OCI-LY1 (cell line): ENCODE data around the gene SULT6B1.
A peak's percentile ranks its signal among the peaks of the same experiment; 100 is the strongest.
"Not testable (repeated sequence)": the region's sequence is repeated elsewhere in the genome, so short reads cannot be mapped to it uniquely, and the experiment has no call there.

Experiments
- H2AFZ ChIP-seq: fragments of 200-600 bp; sonication (generic), shearing (Covaris generic); 2 replicates; pipeline ENCODE4 v1.6.0; 2014; ENCODE audit warnings: antibody characterized with exemption, mild to moderate bottlenecking, low read length
- H3F3A ChIP-seq: fragments of 200-600 bp; sonication (generic), shearing (Covaris generic); 2 replicates; pipeline ENCODE4 v1.6.0; 2014; ENCODE audit warnings: mild to moderate bottlenecking, antibody characterized with exemption, low read length, moderate library complexity; ENCODE audit not compliant: insufficient read depth
- H3K27ac ChIP-seq: fragments of 200-600 bp; sonication (generic); 2 replicates; pipeline ENCODE4 v1.5.1; 2014; ENCODE audit warnings: low read length, mixed run types, mild to moderate bottlenecking, low read depth; ENCODE audit not compliant: poor library complexity, severe bottlenecking
- H3K27me3 ChIP-seq: fragments of 200-600 bp; sonication (generic); 2 replicates; pipeline ENCODE4 v1.6.0; 2014; ENCODE audit warnings: antibody characterized with exemption, mild to moderate bottlenecking, low read length, moderate library complexity; ENCODE audit not compliant: insufficient read depth
- H3K36me3 ChIP-seq: fragments of 200-600 bp; sonication (generic); 2 replicates; pipeline ENCODE4 v1.6.1; 2014; ENCODE audit warnings: mild to moderate bottlenecking, antibody characterized with exemption, low read length, moderate library complexity, mixed read lengths; ENCODE audit not compliant: insufficient read depth
- H3K4me1 ChIP-seq: fragments of 200-600 bp; sonication (generic); 2 replicates; pipeline ENCODE4 v1.5.1; 2014; ENCODE audit warnings: mild to moderate bottlenecking, low read length, moderate library complexity; ENCODE audit not compliant: insufficient read depth, severe bottlenecking
- H3K4me2 ChIP-seq: fragments of 200-600 bp; sonication (generic), shearing (Covaris generic); 2 replicates; pipeline ENCODE4 v1.6.1; 2014; ENCODE audit warnings: low read length
- H3K4me3 ChIP-seq: fragments of 200-600 bp; sonication (generic); 2 replicates; pipeline ENCODE4 v1.5.1; 2014; ENCODE audit warnings: low read length, low read depth, mild to moderate bottlenecking, mixed read lengths; ENCODE audit not compliant: poor library complexity, severe bottlenecking
- H3K79me2 ChIP-seq: fragments of 200-600 bp; shearing (Covaris generic); 2 replicates; pipeline ENCODE4 v1.6.1; 2016; ENCODE audit warnings: mixed run types, low read length, mixed read lengths; ENCODE audit not compliant: insufficient read depth
- H3K9ac ChIP-seq: fragments of 200-600 bp; sonication (generic), shearing (Covaris generic); 2 replicates; pipeline ENCODE4 v1.6.1; 2014; ENCODE audit warnings: mild to moderate bottlenecking, low read length, mixed read lengths
- H3K9me2 ChIP-seq: fragments of 200-600 bp; sonication (generic), shearing (Covaris generic); 2 replicates; pipeline ENCODE4 v1.6.1; 2014; ENCODE audit warnings: low read depth, mild to moderate bottlenecking, low read length, mixed read lengths
- H3K9me3 ChIP-seq: fragments of 200-600 bp; shearing (Covaris generic); 2 replicates; pipeline ENCODE4 v1.6.1; 2014; ENCODE audit warnings: low read length, mixed read lengths
- H4K20me1 ChIP-seq: fragments of 200-600 bp; sonication (generic), shearing (Covaris generic); 2 replicates; pipeline ENCODE4 v1.6.0; 2016; ENCODE audit warnings: mild to moderate bottlenecking, low read length; ENCODE audit not compliant: insufficient read depth
- EZH2 ChIP-seq: fragments of 200-600 bp; sonication (generic), shearing (Covaris generic); IDR thresholded peaks from 2 replicates; pipeline ENCODE4 v1.8.0; 2017; ENCODE audit warnings: borderline replicate concordance, mixed run types, mild to moderate bottlenecking, antibody characterized with exemption, low read length, moderate library complexity, mixed read lengths
- TF ChIP-seq, protein P1 (sequence below): fragments of 200-600 bp; sonication (generic), shearing (Covaris generic); IDR thresholded peaks from 2 replicates; pipeline ENCODE4 v1.5.1; 2017; ENCODE audit warnings: mild to moderate bottlenecking, antibody characterized with exemption, low read length, moderate library complexity, mixed read lengths

SULT6B1 gene

GRCh38 chr2:37215250-37215649 lies 26.8 kb upstream of the SULT6B1 start:
- Histone ChIP-seq H3K27ac (peak overlapping the region; percentile 24), H3K9ac (no peak overlapping the region), H3K36me3 (peaks cover 90% of the 10 kb centered on the region)

DNA sequence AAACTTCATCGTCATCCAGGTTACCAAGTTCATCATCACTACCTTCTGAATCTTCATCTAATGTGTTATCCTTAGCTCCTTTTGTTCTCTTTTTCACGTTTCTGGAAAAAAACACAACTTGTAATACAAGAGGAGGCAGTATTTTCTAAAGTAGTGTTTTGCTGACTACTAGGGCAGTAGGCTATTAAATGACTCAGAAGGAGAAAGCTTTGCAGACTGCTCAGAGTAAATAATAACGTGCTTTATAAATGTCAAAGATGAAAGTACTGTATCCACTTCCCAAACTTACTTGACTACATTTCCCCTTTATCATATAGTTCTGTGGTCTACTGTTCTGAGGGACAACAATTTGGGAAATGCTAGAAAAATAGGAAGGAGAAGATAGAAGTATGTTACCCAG lies 23.5 kb upstream of the SULT6B1 start:
- H3K9me3 ChIP-seq, result peaks cover 20% of the 10 kb centered on the region
- H3K27ac ChIP-seq, result no peak overlapping the region
- H3K79me2 ChIP-seq, result peaks cover 22% of the 10 kb centered on the region
- H3K9ac ChIP-seq, result no peak overlapping the region
- no peaks in the 10 kb centered on the region for H3K9me2 ChIP-seq
- H4K20me1 ChIP-seq, result no peaks in the 10 kb centered on the region
- peaks cover 97% of the 10 kb centered on the region for H3K36me3 ChIP-seq
- H3K4me2 ChIP-seq, result no peak overlapping the region
- H2AFZ ChIP-seq, result no peak overlapping the region
- no peak overlapping the region for H3K4me3 ChIP-seq
- TF ChIP-seq EZH2, result no peak
- TF ChIP-seq, protein P1, sequence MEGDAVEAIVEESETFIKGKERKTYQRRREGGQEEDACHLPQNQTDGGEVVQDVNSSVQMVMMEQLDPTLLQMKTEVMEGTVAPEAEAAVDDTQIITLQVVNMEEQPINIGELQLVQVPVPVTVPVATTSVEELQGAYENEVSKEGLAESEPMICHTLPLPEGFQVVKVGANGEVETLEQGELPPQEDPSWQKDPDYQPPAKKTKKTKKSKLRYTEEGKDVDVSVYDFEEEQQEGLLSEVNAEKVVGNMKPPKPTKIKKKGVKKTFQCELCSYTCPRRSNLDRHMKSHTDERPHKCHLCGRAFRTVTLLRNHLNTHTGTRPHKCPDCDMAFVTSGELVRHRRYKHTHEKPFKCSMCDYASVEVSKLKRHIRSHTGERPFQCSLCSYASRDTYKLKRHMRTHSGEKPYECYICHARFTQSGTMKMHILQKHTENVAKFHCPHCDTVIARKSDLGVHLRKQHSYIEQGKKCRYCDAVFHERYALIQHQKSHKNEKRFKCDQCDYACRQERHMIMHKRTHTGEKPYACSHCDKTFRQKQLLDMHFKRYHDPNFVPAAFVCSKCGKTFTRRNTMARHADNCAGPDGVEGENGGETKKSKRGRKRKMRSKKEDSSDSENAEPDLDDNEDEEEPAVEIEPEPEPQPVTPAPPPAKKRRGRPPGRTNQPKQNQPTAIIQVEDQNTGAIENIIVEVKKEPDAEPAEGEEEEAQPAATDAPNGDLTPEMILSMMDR, result no peak
- no peaks in the 10 kb centered on the region for H3K27me3 ChIP-seq
- peaks cover 18% of the 10 kb centered on the region for H3K4me1 ChIP-seq
- H3F3A ChIP-seq, result 0 out of 2 replicates have a peak, but pooled peaks cover 4% of the 10 kb centered on the region

More at GRCh38 chr2:37215250-37215649, 26.8 kb upstream of the SULT6B1 start:
- Histone ChIP-seq H2AFZ (no peak overlapping the region), H3K9me2 (no peaks in the 10 kb centered on the region), H3F3A (0 out of 2 replicates have a peak, but pooled peaks cover 4% of the 10 kb centered on the region), H3K4me3 (no peak overlapping the region), H4K20me1 (no peaks in the 10 kb centered on the region), H3K27me3 (no peaks in the 10 kb centered on the region), H3K4me1 (peaks cover 18% of the 10 kb centered on the region), H3K9me3 (peaks cover under 1% of the 10 kb centered on the region; the same call in 1 of the 2 replicates), H3K4me2 (no peak overlapping the region), H3K79me2 (no peaks in the 10 kb centered on the region; the same call in 1 of the 2 replicates)
- no peak for TF ChIP-seq EZH2
- TF ChIP-seq, protein P1, result no peak

DNA sequence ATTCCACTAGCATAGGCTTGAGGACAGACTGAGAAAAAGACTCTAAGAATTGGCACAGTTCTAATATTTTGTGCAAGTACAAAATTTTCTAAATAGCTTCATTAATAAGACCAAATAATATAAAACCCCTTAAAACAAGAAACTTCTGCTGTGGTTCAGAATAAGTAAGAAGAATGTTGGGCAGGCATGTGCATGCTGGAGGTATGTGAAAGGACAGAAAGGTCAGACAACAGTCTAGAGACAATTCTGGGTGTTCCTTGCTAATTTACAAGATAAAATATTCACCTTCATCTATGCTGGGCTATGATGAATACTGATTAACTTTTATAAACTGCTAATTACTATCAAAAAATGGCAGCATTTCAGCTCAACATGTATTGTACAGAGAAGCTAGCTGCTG lies 22.7 kb upstream of the SULT6B1 start:
- no peak for TF ChIP-seq EZH2
- TF ChIP-seq, protein P1, result no peak
- no peaks in the 10 kb centered on the region for H3K9me2 ChIP-seq
- no peak overlapping the region for H2AFZ ChIP-seq
- no peak overlapping the region for H3K27ac ChIP-seq
- no peaks in the 10 kb centered on the region for H3K27me3 ChIP-seq
- H4K20me1 ChIP-seq, result no peaks in the 10 kb centered on the region
- peaks cover 30% of the 10 kb centered on the region for H3K79me2 ChIP-seq
- peaks cover 97% of the 10 kb centered on the region for H3K36me3 ChIP-seq
- no peak overlapping the region for H3K9ac ChIP-seq
- peaks cover 12% of the 10 kb centered on the region for H3K4me1 ChIP-seq
- H3F3A ChIP-seq, result 0 out of 2 replicates have a peak, but pooled peaks cover 2% of the 10 kb centered on the region
- H3K4me3 ChIP-seq, result no peak overlapping the region
- H3K4me2 ChIP-seq, result no peak overlapping the region
- peaks cover 26% of the 10 kb centered on the region for H3K9me3 ChIP-seq

DNA sequence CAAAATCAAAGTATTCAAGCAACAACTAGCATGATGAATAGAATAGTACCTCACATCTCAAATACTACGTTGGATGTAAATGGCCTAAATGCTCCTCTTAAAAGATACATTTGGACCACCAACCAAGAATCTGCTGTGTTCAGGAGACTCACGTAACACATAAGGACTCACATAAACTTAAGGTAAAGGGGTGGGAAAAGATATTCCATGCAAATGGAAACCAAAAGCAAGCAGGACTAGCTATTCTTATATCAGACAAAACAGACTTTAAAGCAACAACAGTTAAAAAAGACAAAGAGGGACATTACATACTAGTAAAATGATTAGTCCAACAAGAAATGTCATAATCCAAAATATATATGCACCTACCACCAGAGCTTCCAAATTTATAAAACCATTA lies 18.3 kb upstream of the SULT6B1 start:
- H4K20me1 ChIP-seq, H2AFZ ChIP-seq, H3K27ac ChIP-seq, H3K9ac ChIP-seq, H3K4me1 ChIP-seq, H3K4me2 ChIP-seq, H3K4me3 ChIP-seq, H3F3A ChIP-seq, H3K27me3 ChIP-seq, H3K9me2 ChIP-seq: not testable (repeated sequence)
- Histone ChIP-seq H3K79me2 (peaks cover 37% of the 10 kb centered on the region), H3K9me3 (peaks cover 37% of the 10 kb centered on the region), H3K36me3 (peaks cover 99% of the 10 kb centered on the region)
